KMS-11 (cell line): ENCODE data around the gene JUNB.

Source experiments
- H2AFZ ChIP-seq: fragments of 200-600 bp; sonication (generic); 2 replicates; pipeline ENCODE4 v1.6.1; 2016; ENCODE audit warnings: antibody characterized with exemption, mixed run types, low read depth
- H3K27ac ChIP-seq: fragments of 200-600 bp; sonication (generic); 2 replicates; pipeline ENCODE4 v1.6.1; 2016; ENCODE audit warnings: mild to moderate bottlenecking, mixed run types
- H3K27me3 ChIP-seq: fragments of 200-600 bp; sonication (generic); 2 replicates; pipeline ENCODE4 v1.6.1; 2017; ENCODE audit warnings: mild to moderate bottlenecking, low read depth, mixed run types, moderate library complexity; ENCODE audit not compliant: insufficient read depth
- H3K36me3 ChIP-seq: fragments of 200-600 bp; sonication (generic); 2 replicates; pipeline ENCODE4 v1.6.1; 2017; ENCODE audit warnings: mild to moderate bottlenecking, mixed run types; ENCODE audit not compliant: insufficient read depth
- H3K4me1 ChIP-seq: fragments of 200-600 bp; sonication (generic); 2 replicates; pipeline ENCODE4 v1.6.1; 2016; ENCODE audit warnings: mild to moderate bottlenecking, low read depth, mixed run types; ENCODE audit not compliant: poor library complexity, severe bottlenecking
- H3K4me2 ChIP-seq: fragments of 200-600 bp; sonication (generic); 2 replicates; pipeline ENCODE4 v1.7.0; 2016; ENCODE audit warnings: mild to moderate bottlenecking, mixed run types
- H3K4me3 ChIP-seq: fragments of 200-600 bp; sonication (generic); IDR thresholded peaks from 2 replicates; pipeline ENCODE4 v1.6.1; 2017; ENCODE audit warnings: low read depth, low read length, mixed read lengths; ENCODE audit not compliant: insufficient read depth
- H3K79me2 ChIP-seq: fragments of 200-600 bp; sonication (generic); 2 replicates; pipeline ENCODE4 v1.6.1; 2016; ENCODE audit warnings: low read depth, mixed run types; ENCODE audit not compliant: insufficient read depth
- H3K9ac ChIP-seq: fragments of 200-600 bp; sonication (generic); 2 replicates; pipeline ENCODE4 v1.6.1; 2016; ENCODE audit warnings: mild to moderate bottlenecking, mixed run types
- H4K20me1 ChIP-seq: fragments of 200-600 bp; sonication (generic); 2 replicates; pipeline ENCODE4 v1.6.1; 2016; ENCODE audit warnings: mild to moderate bottlenecking, mixed run types; ENCODE audit not compliant: insufficient read depth
- CTCF ChIP-seq: fragments of 200-600 bp; sonication (generic); conservative IDR thresholded peaks from 2 replicates; pipeline ENCODE4 v1.6.1; 2017; ENCODE audit warnings: low read depth, mild to moderate bottlenecking, antibody characterized with exemption, low read length, moderate library complexity, mixed read lengths

JUNB gene

GRCh38 chr19:12837225-12837624 lies 45.9 kb downstream of the JUNB start:
- H3K4me2 ChIP-seq, result no peak overlapping the region
- H3K36me3 ChIP-seq, result no peaks in the 10 kb centered on the region
- H3K4me1 ChIP-seq, result peaks cover 15% of the 10 kb centered on the region
- peaks cover 44% of the 10 kb centered on the region for H3K27me3 ChIP-seq
- H4K20me1 ChIP-seq, result no peaks in the 10 kb centered on the region
- no peaks in the 10 kb centered on the region for H3K79me2 ChIP-seq
- H3K27ac ChIP-seq, result no peak overlapping the region
- H2AFZ ChIP-seq, result no peak overlapping the region
- no peak overlapping the region for H3K9ac ChIP-seq
- no peak for TF ChIP-seq CTCF
- no peak overlapping the region for H3K4me3 ChIP-seq

- no peaks in the 10 kb centered on the region for H3K79me2 ChIP-seq
- peak within 1 kb of the TSS; percentile 89 for H3K4me2 ChIP-seq
- H3K4me3 ChIP-seq, result no peak within 1 kb of the TSS
- H3K36me3 ChIP-seq, result no peaks in the 10 kb centered on the region
- peak within 1 kb of the TSS; percentile 61 for H3K9ac ChIP-seq
- H3K27me3 ChIP-seq, result peaks cover 40% of the 10 kb centered on the region
- H4K20me1 ChIP-seq, result no peaks in the 10 kb centered on the region
- peak within 1 kb of the TSS; percentile 76 for H2AFZ ChIP-seq
- H3K27ac ChIP-seq, result no peak within 1 kb of the TSS
- H3K4me1 ChIP-seq, result peaks cover 6% of the 10 kb centered on the region
- peak; percentile 46 for TF ChIP-seq CTCF
Measured at GRCh38 chr19:12838182-12838885, 47.0 kb downstream of the JUNB start, which contains the start of gene MAST1. Gene MAST1 (plus strand): TSS chr19:12838515. CDS start chr19:12838573, 58 bp downstream.

GRCh38 chr19:12838886-12839756 lies 47.8 kb downstream of the JUNB start:
- H3K4me1 ChIP-seq, result peaks cover 5% of the 10 kb centered on the region
- no peak overlapping the region for H3K27ac ChIP-seq
- no peaks in the 10 kb centered on the region for H3K36me3 ChIP-seq
- H3K27me3 ChIP-seq, result peaks cover 36% of the 10 kb centered on the region
- H2AFZ ChIP-seq, result peak overlapping the region; percentile 76
- no peak for TF ChIP-seq CTCF
- H3K4me2 ChIP-seq, result peak overlapping the region; percentile 89
- no peak overlapping the region for H3K4me3 ChIP-seq
- no peaks in the 10 kb centered on the region for H4K20me1 ChIP-seq
- H3K9ac ChIP-seq, result peak overlapping the region; percentile 61
- H3K79me2 ChIP-seq, result no peaks in the 10 kb centered on the region

GRCh38 chr19:12840091-12841079 lies 49.1 kb downstream of the JUNB start:
- H3K9ac ChIP-seq, result no peak overlapping the region
- H3K27ac ChIP-seq, result no peak overlapping the region
- H3K4me1 ChIP-seq, result peaks cover 5% of the 10 kb centered on the region
- H3K36me3 ChIP-seq, result no peaks in the 10 kb centered on the region
- peaks cover 24% of the 10 kb centered on the region for H3K27me3 ChIP-seq
- TF ChIP-seq CTCF, result no peak
- H2AFZ ChIP-seq, result no peak overlapping the region
- no peaks in the 10 kb centered on the region for H4K20me1 ChIP-seq
- no peak overlapping the region for H3K4me3 ChIP-seq
- H3K4me2 ChIP-seq, result peak overlapping the region; percentile 29; the same call in 1 of the 2 replicates
- H3K79me2 ChIP-seq, result no peaks in the 10 kb centered on the region
